OCI-LY3 (cell line): ENCODE results near the gene KCNMA1.

ENCODE experiments used
- EZH2phosphoT487 ChIP-seq: fragments of 200-600 bp; shearing (Covaris generic); IDR thresholded peaks from 2 replicates; pipeline ENCODE4 v1.6.1; 2018; ENCODE audit warnings: antibody characterized with exemption, mixed run types, low read depth
- TF ChIP-seq, protein P1 (sequence below): fragments of 200-600, 300-600 bp; sonication (generic); IDR thresholded peaks from 2 replicates; pipeline ENCODE4 v1.5.1; 2014; ENCODE audit warnings: antibody characterized with exemption, low read length, low read depth

GRCh38 chr10:77236029-77236428 is 401.6 kb downstream of the KCNMA1 start:
- TF ChIP-seq, protein P1, sequence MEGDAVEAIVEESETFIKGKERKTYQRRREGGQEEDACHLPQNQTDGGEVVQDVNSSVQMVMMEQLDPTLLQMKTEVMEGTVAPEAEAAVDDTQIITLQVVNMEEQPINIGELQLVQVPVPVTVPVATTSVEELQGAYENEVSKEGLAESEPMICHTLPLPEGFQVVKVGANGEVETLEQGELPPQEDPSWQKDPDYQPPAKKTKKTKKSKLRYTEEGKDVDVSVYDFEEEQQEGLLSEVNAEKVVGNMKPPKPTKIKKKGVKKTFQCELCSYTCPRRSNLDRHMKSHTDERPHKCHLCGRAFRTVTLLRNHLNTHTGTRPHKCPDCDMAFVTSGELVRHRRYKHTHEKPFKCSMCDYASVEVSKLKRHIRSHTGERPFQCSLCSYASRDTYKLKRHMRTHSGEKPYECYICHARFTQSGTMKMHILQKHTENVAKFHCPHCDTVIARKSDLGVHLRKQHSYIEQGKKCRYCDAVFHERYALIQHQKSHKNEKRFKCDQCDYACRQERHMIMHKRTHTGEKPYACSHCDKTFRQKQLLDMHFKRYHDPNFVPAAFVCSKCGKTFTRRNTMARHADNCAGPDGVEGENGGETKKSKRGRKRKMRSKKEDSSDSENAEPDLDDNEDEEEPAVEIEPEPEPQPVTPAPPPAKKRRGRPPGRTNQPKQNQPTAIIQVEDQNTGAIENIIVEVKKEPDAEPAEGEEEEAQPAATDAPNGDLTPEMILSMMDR: no peak
- TF ChIP-seq EZH2phosphoT487: no peak
